GM12878 (cell line): Measurements from ENCODE around the gene ALPK1. TPM values are rescaled to one million over a fixed set of nuclear protein-coding genes. Genes with fewer than 3 reads are reported as not detected.
A peak's percentile ranks its signal among the peaks of the same experiment; 100 is the strongest.

Experiments used
- ATAC-seq: fragments of 200-7000 bp; cut with Tn5 transposase; 3 replicates; pipeline ENCODE4 v1.9.1; 2020; ENCODE audit warnings: mild to moderate bottlenecking, moderate library complexity
- BruUV-seq: library from RNA; stranded (reverse); fragments of 400-500 nt; replicated peaks from 2 replicates; lab custom pipeline; 2021; lab: Mats Ljungman, UMichigan
- CTCF ChIA-PET: fragments of 300-600 bp; sonication (Branson Sonifier 250); formaldehyde crosslinking; extraction: SDS; loops from one replicate; lab custom pipeline; 2021; ENCODE audit warnings: inconsistent platforms; lab: Yijun Ruan, JAX
- POLR2A ChIA-PET: fragments of 350-600 bp; formaldehyde crosslinking; extraction: SDS; loops from one replicate; lab custom pipeline; 2021; ENCODE audit warnings: inconsistent platforms; lab: Charles Lee
- RAD21 ChIA-PET: fragments of 300-600 bp; sonication (Branson Sonifier 250); formaldehyde crosslinking; loops from one replicate; lab custom pipeline; 2023; ENCODE audit warnings: antibody characterized with exemption; ENCODE audit not compliant: unreplicated experiment; lab: Charles Lee
- SMC1A ChIA-PET: fragments of 300-600 bp; sonication (Branson Sonifier 250); formaldehyde crosslinking; loops from one replicate; lab custom pipeline; 2023; ENCODE audit not compliant: unreplicated experiment, uncharacterized antibody; lab: Charles Lee
- DNase-seq: peaks from one replicate; pipeline ENCODE4 v3.0.0-alpha.2; 2011; ENCODE audit warnings: low read depth, low spot score
- FAIRE-seq: peaks from 3 replicates; lab custom pipeline; 2011; peaks lifted over from hg19 to GRCh38; lab: Jason Lieb, UNC
- H2AFZ ChIP-seq: 2 replicates; pipeline ENCODE4 v1.6.0; 2011; ENCODE audit warnings: low read depth, low read length, control low read depth; ENCODE audit not compliant: control insufficient read depth
- H3K27ac ChIP-seq: 2 replicates; pipeline ENCODE4 v1.5.1; 2011; ENCODE audit warnings: control low read depth; ENCODE audit not compliant: control insufficient read depth, insufficient read depth
- H3K27me3 ChIP-seq, 2 experiments: replicated peaks in 1 of 2; 2 replicates each; pipeline versions ENCODE4 v1.6.0 to v1.6.1; 2011; ENCODE audit warnings: low read length in 1 of 2; ENCODE audit not compliant: control insufficient read depth in 2 of 2, insufficient read depth in 2 of 2
- H3K36me3 ChIP-seq, 2 experiments: 2 replicates each; pipeline ENCODE4 v1.5.1; 2011; ENCODE audit warnings: low read length in 1 of 2; ENCODE audit not compliant: control insufficient read depth in 2 of 2, insufficient read depth in 2 of 2
- H3K4me1 ChIP-seq: 2 replicates; pipeline ENCODE4 v1.6.1; 2011; ENCODE audit warnings: mild to moderate bottlenecking, low read length, moderate library complexity, mixed read lengths; ENCODE audit not compliant: control insufficient read depth, insufficient read depth
- H3K4me2 ChIP-seq: 2 replicates; pipeline ENCODE4 v1.6.0; 2011; ENCODE audit warnings: control low read depth; ENCODE audit not compliant: control insufficient read depth, insufficient read depth
- H3K4me3 ChIP-seq: fragments of 200-600 bp; sonication (generic); 2 replicates; pipeline ENCODE4 v1.5.1; 2016
- H3K79me2 ChIP-seq: 2 replicates; pipeline ENCODE4 v1.6.0; 2011; ENCODE audit warnings: low read length; ENCODE audit not compliant: control insufficient read depth, insufficient read depth
- H3K9ac ChIP-seq: 2 replicates; pipeline ENCODE4 v1.8.0; 2011; ENCODE audit warnings: low read length, control low read depth, mixed read lengths; ENCODE audit not compliant: control insufficient read depth, insufficient read depth
- H3K9me3 ChIP-seq: replicated peaks from 3 replicates; pipeline ENCODE4 v1.5.1; 2011; ENCODE audit warnings: mild to moderate bottlenecking, low read length; ENCODE audit not compliant: control insufficient read depth, insufficient read depth
- H4K20me1 ChIP-seq: 2 replicates; pipeline ENCODE4 v1.6.0; 2011; ENCODE audit not compliant: control insufficient read depth, insufficient read depth
- ASH2L ChIP-seq: fragments of 300-600, 200-600 bp; sonication (generic); IDR thresholded peaks from 2 replicates; pipeline ENCODE4 v1.6.1; 2017; ENCODE audit warnings: low read depth, mild to moderate bottlenecking, borderline replicate concordance
- BACH1 ChIP-seq: fragments of 450-650 bp; IDR thresholded peaks from 2 replicates; pipeline ENCODE4 v1.6.1; 2017; ENCODE audit warnings: mild to moderate bottlenecking, borderline replicate concordance
- CHD1 ChIP-seq: IDR thresholded peaks from 2 replicates; pipeline ENCODE4 v1.6.1; 2012; ENCODE audit warnings: low read depth, low read length, improper control_type of control experiment
- HDAC6 ChIP-seq: fragments of 200-600 bp; sonication (generic); IDR thresholded peaks from one replicate; pipeline ENCODE4 v1.8.0; 2017; ENCODE audit warnings: antibody characterized with exemption; ENCODE audit not compliant: unreplicated experiment
- NR2F1 ChIP-seq: fragments of 450-650 bp; conservative IDR thresholded peaks from 2 replicates; pipeline ENCODE4 v1.6.1; 2017; ENCODE audit warnings: mild to moderate bottlenecking
- POLR2A ChIP-seq: IDR thresholded peaks from 2 replicates; pipeline ENCODE4 v1.6.1; 2011; ENCODE audit warnings: low read depth, mild to moderate bottlenecking, low read length
- POLR2AphosphoS2 ChIP-seq: IDR thresholded peaks from 2 replicates; pipeline ENCODE4 v1.6.1; 2011; ENCODE audit warnings: low read depth, mild to moderate bottlenecking, low read length, improper control_type of control experiment, moderate library complexity
- POU2F2 ChIP-seq: IDR thresholded peaks from 3 replicates; pipeline ENCODE4 v1.6.1; 2011; ENCODE audit warnings: low read depth, mild to moderate bottlenecking, low read length, borderline replicate concordance
- WGBS: methylation state at CpG from one replicate; pipeline ENCODE4 v1.1.6; 2016; ENCODE audit warnings: low lambda C conversion rate; ENCODE audit not compliant: insufficient replicate concordance, insufficient coverage; ENCODE audit errors: missing lambda C conversion rate; 5-methylcytosine and 5-hydroxymethylcytosine counted together
- in situ Hi-C: fragments of 300-500 bp; cut with MboI; formaldehyde crosslinking; loops from 9 replicates; pipeline ENCODE4 v1.14.3; 2018; ENCODE audit warnings: mixed read lengths
- intact Hi-C: fragments of 100-400 bp; cut with micrococcal nuclease; formaldehyde crosslinking; loops from one replicate; pipeline ENCODE4 v1.14.2; 2022; ENCODE audit not compliant: unreplicated experiment
- polyA plus RNA-seq, 11 experiments: library from polyadenylated mRNA; depleted of rRNA in 4 of 11; unstranded in 6 of 11; stranded (reverse) in 5 of 11; fragments of >200 nt; fragmentation: Nextera tagmentation in 4 of 11; fragmentation: Illumina TruSeq in 1 of 11; extraction: Ambion mirVana in 4 of 11; extraction: Trizol in 1 of 11; gene quantifications; 1 replicate in 1 of 11; 2 replicates in 10 of 11; pipeline versions ENCODE4 v1.2.1 to v1.2.3, GENCODE V29; 2011 to 2016; ENCODE audit warnings: inconsistent platforms in 2 of 11, missing spikeins in 2 of 11, low read depth in 1 of 11
- total RNA-seq, 4 experiments: library from RNA; depleted of rRNA in 3 of 4; stranded (reverse); fragments of >200 nt in 3 of 4; fragmentation: Illumina TruSeq in 1 of 4; extraction: Trizol in 1 of 4; gene quantifications; 2 replicates each; pipeline versions ENCODE4 v1.2.1 to v1.2.3, GENCODE V29; 2013 to 2021
- TF ChIP-seq, protein P1 (sequence below): fragments of 450-650 bp; IDR thresholded peaks from 2 replicates; pipeline ENCODE4 v1.6.1; 2017; ENCODE audit warnings: mild to moderate bottlenecking, moderate library complexity
- TF ChIP-seq, protein P2 (sequence below): fragments of 450-650 bp; IDR thresholded peaks from 2 replicates; pipeline ENCODE4 v1.6.1; 2017; ENCODE audit warnings: borderline replicate concordance
- TF ChIP-seq, protein P3 (sequence below): fragments of 450-650 bp; IDR thresholded peaks from 2 replicates; pipeline ENCODE4 v1.6.1; 2016; ENCODE audit warnings: mild to moderate bottlenecking

ALPK1 gene
- total and polyA plus RNA-seq, 10 of the 15 experiments (the other 5 are each of a cell fraction or from before 2014, with no cell fraction given), result 8.5 to 32.3 (median 22.6) TPM

DNA sequence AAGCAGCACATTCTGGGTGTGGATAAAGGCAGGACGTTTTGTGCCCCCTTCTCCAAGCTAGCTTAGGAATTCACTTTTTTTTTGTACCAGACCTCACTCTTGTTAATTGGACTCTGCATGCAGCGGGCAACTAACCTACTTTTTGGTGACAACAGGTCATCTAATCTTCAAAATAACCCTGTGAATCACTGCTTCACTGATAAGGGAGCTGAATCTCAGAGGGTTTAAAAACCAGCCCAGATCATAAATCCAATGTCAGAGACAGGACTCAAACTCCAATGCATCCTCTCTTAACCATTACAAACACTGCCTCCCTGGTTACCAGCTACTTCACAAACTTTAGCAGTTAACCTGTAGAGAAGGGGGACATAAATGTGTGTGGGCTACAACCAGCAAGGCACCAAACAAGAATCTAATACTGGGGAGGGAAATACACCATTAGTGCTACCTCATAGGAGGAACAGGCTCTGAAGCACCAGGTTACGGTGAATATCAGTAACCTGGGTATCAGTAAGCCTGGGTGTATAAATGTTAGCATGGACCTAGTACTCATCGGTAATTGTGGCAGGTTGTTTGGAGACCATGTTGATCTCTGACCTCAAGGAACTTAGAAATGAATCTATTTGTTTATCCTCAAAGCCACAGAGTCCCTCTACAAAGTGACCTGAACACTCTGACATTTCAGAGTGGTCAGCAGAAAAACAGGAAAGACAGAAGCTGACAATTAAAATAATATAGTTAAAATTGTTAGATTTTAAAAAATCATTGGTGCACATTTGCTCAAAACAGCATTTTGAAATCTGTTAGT is 14.1 kb upstream of the ALPK1 start:
- Histone ChIP-seq H2AFZ (no peak overlapping the region), H3K27me3 (no peaks in the 10 kb centered on the region), H3K4me2 (peak overlapping the region; percentile 92), H3K36me3 (peaks cover 0 to 9% of the 10 kb centered on the region in 2 experiments; a peak in 1 of 4 replicates), H3K4me1 (peaks cover 12% of the 10 kb centered on the region), H4K20me1 (peaks cover 3% of the 10 kb centered on the region; the same call in 1 of the 2 replicates), H3K9me3 (no peaks in the 10 kb centered on the region; the same call in 2 of the 3 replicates), H3K9ac (peak overlapping the region; percentile 99), H3K79me2 (peaks cover 100% of the 10 kb centered on the region), H3K27ac (peak overlapping the region; percentile 99), H3K4me3 (peak overlapping the region; percentile 80)
- SMC1A ChIA-PET, result interaction anchor here (0.5 to 22.9 kb wide), 7 partner anchors 9 to 38 kb away, joined by 3 to 247 read pairs (median 4); partner anchors contain the start of gene ALPK1
- CTCF ChIA-PET, result interaction anchor here (0.6 to 3.9 kb wide), 7 partner anchors 14 to 182 kb away, joined by 3 to 15 read pairs (median 7); partner anchors contain the start of genes ALPK1 and AP1AR
- no peak for ATAC-seq
- BruUV-seq, result no TSS peak
- no peak for FAIRE-seq
- TF ChIP-seq, protein P1, sequence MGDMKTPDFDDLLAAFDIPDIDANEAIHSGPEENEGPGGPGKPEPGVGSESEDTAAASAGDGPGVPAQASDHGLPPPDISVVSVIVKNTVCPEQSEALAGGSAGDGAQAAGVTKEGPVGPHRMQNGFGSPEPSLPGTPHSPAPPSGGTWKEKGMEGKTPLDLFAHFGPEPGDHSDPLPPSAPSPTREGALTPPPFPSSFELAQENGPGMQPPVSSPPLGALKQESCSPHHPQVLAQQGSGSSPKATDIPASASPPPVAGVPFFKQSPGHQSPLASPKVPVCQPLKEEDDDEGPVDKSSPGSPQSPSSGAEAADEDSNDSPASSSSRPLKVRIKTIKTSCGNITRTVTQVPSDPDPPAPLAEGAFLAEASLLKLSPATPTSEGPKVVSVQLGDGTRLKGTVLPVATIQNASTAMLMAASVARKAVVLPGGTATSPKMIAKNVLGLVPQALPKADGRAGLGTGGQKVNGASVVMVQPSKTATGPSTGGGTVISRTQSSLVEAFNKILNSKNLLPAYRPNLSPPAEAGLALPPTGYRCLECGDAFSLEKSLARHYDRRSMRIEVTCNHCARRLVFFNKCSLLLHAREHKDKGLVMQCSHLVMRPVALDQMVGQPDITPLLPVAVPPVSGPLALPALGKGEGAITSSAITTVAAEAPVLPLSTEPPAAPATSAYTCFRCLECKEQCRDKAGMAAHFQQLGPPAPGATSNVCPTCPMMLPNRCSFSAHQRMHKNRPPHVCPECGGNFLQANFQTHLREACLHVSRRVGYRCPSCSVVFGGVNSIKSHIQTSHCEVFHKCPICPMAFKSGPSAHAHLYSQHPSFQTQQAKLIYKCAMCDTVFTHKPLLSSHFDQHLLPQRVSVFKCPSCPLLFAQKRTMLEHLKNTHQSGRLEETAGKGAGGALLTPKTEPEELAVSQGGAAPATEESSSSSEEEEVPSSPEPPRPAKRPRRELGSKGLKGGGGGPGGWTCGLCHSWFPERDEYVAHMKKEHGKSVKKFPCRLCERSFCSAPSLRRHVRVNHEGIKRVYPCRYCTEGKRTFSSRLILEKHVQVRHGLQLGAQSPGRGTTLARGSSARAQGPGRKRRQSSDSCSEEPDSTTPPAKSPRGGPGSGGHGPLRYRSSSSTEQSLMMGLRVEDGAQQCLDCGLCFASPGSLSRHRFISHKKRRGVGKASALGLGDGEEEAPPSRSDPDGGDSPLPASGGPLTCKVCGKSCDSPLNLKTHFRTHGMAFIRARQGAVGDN, result 0 out of 2 replicates have a peak, but pooled peaks have one; percentile 19
- TF ChIP-seq CHD1, result 0 out of 2 replicates have a peak, but pooled peaks have one; percentile 86
- TF ChIP-seq BACH1, result no peak; the same call in 1 of the 2 replicates
- TF ChIP-seq, protein P2, sequence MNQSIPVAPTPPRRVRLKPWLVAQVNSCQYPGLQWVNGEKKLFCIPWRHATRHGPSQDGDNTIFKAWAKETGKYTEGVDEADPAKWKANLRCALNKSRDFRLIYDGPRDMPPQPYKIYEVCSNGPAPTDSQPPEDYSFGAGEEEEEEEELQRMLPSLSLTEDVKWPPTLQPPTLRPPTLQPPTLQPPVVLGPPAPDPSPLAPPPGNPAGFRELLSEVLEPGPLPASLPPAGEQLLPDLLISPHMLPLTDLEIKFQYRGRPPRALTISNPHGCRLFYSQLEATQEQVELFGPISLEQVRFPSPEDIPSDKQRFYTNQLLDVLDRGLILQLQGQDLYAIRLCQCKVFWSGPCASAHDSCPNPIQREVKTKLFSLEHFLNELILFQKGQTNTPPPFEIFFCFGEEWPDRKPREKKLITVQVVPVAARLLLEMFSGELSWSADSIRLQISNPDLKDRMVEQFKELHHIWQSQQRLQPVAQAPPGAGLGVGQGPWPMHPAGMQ, result no peak
- TF ChIP-seq POLR2AphosphoS2, result 0 out of 2 replicates have a peak, but pooled peaks have one; percentile 54
- no peak for TF ChIP-seq POU2F2
- peak; percentile 29; the same call in 1 of the 2 replicates for TF ChIP-seq POLR2A
- no peak for TF ChIP-seq ASH2L
- TF ChIP-seq NR2F1, result peak; percentile 57
- TF ChIP-seq, protein P3, sequence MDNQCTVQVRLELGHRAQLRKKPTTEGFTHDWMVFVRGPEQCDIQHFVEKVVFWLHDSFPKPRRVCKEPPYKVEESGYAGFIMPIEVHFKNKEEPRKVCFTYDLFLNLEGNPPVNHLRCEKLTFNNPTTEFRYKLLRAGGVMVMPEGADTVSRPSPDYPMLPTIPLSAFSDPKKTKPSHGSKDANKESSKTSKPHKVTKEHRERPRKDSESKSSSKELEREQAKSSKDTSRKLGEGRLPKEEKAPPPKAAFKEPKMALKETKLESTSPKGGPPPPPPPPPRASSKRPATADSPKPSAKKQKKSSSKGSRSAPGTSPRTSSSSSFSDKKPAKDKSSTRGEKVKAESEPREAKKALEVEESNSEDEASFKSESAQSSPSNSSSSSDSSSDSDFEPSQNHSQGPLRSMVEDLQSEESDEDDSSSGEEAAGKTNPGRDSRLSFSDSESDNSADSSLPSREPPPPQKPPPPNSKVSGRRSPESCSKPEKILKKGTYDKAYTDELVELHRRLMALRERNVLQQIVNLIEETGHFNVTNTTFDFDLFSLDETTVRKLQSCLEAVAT, result 0 out of 2 replicates have a peak, but pooled peaks have one; percentile 64
- no peak for TF ChIP-seq HDAC6
- RAD21 ChIA-PET, result interaction anchor here (0.6 to 14.1 kb wide), 7 partner anchors 16 to 234 kb away, joined by 4 to 151 read pairs (median 6); partner anchors contain the start of genes ALPK1 and NEUROG2
- in situ Hi-C loops, result loop anchor here (5.0 kb wide), 1 partner anchor 39 kb away; no protein-coding TSS in a partner anchor
- POLR2A ChIA-PET, result interaction anchor here (1.4 to 6.9 kb wide), 6 partner anchors 9 to 237 kb away, joined by 3 to 55 read pairs (median 18); partner anchors contain the start of gene NEUROG2
- WGBS, result 8% methylated on average over 4 of the region's 4 CpGs
- no peak for DNase-seq
- intact Hi-C loops, result loop anchor here (5.0 to 10.0 kb wide), 2 partner anchors 239 to 1482 kb away; partner anchors contain the start of gene CAMK2D
